ENCODE measurements around the gene CCDC88B.

The CCDC88B gene

GRCh38 chr11:64364911-64365310, 24.9 kb downstream of the CCDC88B start:
- no peak for DNase-seq

GRCh38 chr11:64366751-64367150, 26.7 kb downstream of the CCDC88B start:
- no peak for DNase-seq

- DNase-seq = no peak
Measured at GRCh38 chr11:64367931-64368672, 28.1 kb downstream of the CCDC88B start.

GRCh38 chr11:64368673-64369074, 28.7 kb downstream of the CCDC88B start:
- no peak for DNase-seq

DNA sequence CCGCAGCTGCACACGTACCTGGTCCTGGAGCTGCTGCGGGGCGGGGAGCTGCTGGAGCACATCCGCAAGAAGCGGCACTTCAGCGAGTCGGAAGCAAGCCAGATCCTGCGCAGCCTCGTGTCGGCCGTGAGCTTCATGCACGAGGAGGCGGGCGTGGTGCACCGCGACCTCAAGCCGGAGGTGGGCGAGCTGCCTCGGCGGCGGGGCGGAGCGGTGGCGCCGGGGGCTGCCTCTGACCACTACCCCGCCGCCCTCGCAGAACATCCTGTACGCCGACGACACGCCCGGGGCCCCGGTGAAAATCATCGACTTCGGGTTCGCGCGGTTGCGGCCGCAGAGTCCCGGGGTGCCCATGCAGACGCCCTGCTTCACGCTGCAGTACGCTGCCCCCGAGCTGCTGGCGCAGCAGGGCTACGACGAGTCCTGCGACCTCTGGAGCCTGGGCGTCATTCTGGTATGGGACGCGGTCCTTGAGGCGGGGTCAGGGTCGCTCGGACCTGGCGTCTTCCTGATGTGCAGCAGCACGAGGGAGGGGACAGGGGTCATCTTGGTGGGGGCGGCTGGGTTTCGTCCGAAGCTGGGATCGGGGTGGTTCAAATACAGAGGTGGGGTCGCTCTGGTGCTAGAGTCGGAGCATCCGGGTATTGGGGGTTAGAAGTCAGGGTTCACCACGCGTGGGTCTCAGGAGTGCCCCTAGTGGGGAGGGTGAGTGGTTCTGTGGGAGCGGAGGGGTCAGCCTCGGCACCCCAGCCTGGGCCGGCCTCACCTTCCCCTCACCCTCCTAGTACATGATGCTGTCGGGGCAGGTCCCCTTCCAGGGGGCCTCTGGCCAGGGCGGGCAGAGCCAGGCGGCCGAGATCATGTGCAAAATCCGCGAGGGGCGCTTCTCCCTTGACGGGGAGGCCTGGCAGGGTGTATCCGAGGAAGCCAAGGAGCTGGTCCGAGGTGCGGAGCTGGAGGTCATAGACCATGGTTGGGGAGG, 29.7 kb downstream of the CCDC88B start:
- no peak for DNase-seq

- no peak for DNase-seq
Measured at GRCh38 chr11:64371201-64371600, 31.2 kb downstream of the CCDC88B start.

GRCh38 chr11:64372021-64372420, 32.0 kb downstream of the CCDC88B start:
- no peak for DNase-seq

GRCh38 chr11:64372802-64373597, 33.0 kb downstream of the CCDC88B start:
- no peak for DNase-seq

- DNase-seq = no peak
Measured at GRCh38 chr11:64373598-64373974, 33.6 kb downstream of the CCDC88B start.

- no peak for DNase-seq
Measured at GRCh38 chr11:64376071-64376470, 36.1 kb downstream of the CCDC88B start.

- DNase-seq = no peak
Measured at GRCh38 chr11:64378335-64378880, 38.4 kb downstream of the CCDC88B start.

- DNase-seq = no peak
Measured at GRCh38 chr11:64379160-64379559, 39.2 kb downstream of the CCDC88B start.

DNA sequence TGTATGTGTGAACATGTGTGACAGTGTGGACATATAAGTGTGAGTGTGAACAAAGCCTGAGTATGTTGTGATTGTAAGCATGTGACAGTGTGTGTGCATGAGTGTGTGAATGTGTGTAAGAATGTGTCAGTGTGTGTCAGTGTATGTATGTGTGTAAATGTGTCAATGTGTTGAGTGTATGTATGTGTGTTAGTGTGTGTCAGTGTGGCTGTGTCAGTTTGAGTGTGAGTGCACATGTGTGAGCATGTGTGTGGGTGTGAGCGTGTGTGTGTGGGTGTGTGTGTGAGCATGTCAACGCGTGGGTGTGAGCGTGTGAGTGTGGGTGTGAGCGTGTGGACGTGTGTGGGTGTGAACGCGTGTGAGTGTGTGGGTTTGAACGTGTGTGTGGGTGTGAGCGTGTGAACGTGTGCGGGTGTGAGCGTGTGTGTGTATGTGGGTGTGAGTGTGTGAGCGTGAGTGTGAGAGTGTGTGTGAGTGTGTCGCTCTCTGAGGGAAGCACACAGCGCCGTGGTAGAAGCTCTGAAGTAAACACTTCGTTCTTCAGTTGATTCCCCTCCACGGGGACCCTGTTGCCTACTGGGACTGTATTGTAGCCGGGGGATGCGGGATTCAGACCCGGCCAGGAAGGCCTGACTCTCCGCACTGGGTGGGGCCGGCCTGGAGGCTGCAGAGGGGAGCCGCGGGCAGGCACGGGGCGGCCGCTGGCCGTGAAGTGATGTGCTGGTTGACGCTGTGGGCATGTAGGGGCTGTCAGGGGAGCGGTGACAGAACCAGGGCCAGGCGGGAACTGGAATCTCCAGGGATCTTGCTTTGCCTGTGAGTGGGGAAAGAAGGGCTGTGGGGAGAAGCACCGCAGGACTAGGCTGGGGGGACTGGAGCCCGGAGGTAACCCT, 40.1 kb downstream of the CCDC88B start:
- DNase-seq = no peak

- DNase-seq = no peak
Measured at GRCh38 chr11:64381350-64381749, 41.3 kb downstream of the CCDC88B start.

DNA sequence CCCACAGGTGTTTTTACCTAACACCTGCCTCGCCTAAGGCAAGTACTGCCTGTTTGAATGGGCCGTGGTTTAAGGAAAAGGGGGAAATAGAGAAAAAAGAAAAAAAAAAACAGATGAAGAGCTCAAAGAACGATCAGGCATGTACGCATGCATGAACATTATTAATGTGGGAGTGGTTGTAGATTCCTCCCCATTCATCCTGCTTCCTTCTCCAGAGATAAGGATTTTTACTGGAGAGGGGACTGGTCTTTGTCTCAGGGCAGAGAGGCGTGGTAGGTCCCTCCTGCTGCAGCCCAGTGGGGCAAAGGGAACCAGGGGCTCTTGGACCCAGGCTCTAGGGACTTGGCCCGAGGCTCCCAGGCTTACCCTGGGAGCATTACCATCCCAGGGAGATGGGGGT, 42.0 kb downstream of the CCDC88B start:
- no peak for DNase-seq

DNA sequence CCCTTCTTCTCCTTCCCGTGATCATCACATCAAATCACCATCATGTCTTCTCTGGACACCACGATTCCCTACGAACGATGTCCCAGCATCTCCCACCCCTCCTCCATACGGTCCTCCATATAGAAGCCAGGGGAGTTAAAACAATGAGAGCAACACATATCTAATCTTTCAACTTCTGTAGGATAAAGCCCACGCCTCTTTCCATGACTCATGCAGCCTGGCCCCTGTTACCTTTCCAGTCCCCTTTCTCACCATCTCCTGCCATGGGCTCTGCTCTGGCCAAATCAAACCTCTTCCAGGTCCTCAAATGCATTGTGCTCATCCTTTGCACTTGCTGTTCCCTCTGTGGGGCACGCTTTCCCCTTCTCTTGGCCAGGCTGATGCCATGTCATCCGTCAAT, 42.6 kb downstream of the CCDC88B start:
- no peak for DNase-seq

DNA sequence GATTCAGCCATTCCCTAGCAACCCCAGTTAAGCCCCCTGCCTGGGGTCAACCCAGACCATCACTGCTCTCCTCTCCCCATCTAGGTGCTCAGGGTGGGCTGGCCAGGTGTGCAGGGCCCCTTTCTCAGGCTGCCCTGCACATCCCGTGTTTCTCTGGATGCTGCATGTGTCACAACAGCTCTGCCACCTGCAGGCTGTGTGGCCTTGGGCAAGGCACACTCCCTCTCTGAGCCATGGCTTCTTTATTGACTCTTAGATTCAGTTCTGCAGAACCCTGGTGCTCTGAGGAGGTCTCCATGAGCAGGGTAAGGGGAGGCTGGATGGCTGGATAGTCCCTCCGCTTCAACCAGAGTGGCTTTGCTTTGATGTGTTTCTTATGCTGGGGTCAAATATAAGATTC, 43.6 kb downstream of the CCDC88B start:
- DNase-seq = no peak

GRCh38 chr11:64384028-64384737, 44.2 kb downstream of the CCDC88B start:
- DNase-seq = no peak

DNA sequence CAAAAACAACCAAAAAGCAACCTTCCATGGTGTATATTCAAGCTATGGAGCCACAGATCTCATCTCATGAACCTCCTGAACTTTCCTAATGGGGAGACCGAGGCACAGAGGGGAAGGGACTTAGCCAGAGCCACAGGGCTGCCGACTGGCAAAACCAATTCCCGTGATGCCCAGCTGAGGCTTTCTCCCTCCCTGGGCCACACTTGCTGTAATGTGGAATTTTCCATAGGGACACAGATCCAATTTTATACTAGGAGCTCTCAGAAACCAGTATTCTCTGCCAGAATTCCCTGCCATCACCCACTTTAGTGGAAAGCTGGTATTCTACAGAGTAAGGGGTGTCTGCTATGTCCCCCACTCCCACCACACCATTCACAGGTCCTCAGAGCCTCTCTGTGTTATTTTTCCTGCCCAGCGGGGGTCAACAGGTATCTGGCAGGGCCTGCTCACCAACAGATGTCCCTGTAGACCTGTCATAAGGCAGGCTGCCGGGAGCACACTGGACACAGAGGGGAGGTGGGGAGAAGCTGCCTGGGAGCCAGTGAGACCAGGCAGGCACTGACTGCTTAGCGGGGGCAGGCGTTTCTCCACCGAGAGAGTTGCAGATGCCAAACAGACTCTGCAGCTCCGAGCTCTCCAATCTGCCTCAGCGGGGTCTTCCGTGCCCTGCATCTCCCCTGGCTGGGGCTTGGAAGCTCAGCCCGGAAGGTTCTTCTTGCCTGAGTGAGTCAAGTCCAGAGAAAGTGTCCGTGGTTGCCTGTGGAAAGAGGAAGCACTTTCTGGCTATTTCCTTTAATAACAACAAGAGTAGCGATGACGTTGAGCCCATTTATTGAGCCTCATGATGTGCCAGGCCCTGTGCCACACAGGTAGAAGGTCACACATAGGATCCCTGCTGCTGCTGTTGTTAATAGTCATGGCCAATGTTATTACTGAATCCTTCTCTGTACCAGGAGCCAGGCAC, 45.3 kb downstream of the CCDC88B start:
- DNase-seq = no peak
